AG08396 (cell line): ENCODE data around the gene ZNF202.
"Not testable (repeated sequence)": the region's sequence is repeated elsewhere in the genome, so short reads cannot be mapped to it uniquely, and the experiment has no call there.

Experiments
- DNase-seq: peaks from one replicate; pipeline ENCODE4 v3.0.0; 2012; ENCODE audit warnings: low spot score, mixed read lengths

The ZNF202 gene

GRCh38 chr11:123741159-123742030, at the start of gene ZNF202:
Gene ZNF202, minus strand, starts transcription at chr11:123741660. Its CDS starts 10,772 bp downstream, at chr11:123730888.
- DNase-seq: peak; percentile 94

DNA sequence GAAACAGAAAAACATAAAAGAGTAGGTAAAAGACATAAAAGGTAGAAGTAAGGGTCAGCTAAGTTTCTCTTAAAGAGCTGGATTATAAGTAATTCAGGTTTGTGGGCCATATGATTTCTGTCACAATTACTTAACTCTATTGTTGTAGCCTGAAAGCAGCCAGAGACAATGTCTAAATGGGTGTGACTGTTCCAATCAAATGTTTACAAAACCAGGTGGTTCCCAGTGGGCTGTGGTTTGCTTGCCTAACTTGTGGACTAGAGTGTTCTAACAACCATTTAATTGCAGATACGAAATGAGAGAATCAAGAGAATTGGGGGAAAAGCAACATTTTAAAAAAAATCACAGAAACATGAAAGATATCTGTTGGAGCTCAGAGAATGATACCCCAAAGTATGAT, 42.1 kb upstream of the ZNF202 start:
- DNase-seq: no peak

DNA sequence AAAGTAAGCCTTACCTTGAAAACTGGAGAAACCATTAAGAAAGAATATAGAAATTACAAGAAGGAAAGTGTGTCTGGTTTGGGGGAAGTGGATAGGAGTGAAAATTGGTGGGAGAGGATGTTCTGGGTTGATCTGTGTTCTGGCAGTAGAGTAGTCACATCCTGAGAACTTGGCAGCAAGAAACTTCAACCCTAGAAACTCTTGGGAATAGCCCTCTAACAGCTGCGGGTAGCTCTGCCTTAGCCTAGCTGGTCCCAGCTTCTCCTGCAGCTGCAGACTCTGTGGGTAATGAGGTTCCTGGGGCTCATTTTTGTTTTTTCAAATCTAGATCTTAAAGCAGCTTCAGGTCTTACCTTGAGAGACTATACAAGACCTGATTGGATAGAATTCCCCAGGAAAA, 37.1 kb upstream of the ZNF202 start:
- no peak for DNase-seq

DNA sequence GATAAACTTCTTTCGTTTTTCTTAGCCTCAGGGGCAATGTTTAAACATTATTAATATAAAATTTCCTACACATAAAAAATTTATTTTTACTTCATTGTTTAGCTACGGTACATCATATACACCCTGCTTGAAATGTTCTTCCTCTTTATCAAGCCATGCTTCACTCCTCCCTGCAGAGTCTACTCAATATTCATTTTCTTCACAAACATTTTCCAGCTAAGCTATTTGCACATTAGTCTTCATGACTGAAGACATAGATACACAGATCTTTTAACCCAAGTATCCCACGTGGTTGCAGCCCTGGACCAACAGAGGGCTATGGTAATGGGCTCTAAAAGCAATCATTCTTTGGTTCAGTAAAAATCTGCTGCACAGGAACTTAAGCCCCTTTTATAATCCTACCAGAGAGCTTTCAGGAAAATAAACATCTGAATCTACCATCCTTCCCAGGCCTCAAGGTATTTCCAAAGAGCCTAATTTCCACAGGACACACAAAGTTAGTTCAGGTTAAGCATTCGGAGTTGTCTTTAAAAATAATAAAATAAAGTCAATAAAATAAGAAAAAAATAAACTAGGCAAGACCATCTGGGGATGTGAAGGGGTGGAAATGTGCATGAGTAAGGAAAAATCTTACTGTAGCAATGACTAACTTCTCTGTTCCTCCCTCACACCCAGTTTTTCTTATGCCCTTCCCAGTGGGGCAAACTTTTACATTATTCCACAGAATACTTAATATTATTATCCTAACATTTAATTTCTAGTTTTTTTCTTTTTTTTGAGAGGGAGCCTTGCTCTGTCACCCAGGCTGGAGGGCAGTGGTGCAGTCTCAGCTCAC, 34.5 kb upstream of the ZNF202 start:
- DNase-seq: no peak

- DNase-seq: no peak
Measured at GRCh38 chr11:123775289-123775688, 33.8 kb upstream of the ZNF202 start.

- no peak for DNase-seq
Measured at GRCh38 chr11:123773959-123774358, 32.5 kb upstream of the ZNF202 start.

DNA sequence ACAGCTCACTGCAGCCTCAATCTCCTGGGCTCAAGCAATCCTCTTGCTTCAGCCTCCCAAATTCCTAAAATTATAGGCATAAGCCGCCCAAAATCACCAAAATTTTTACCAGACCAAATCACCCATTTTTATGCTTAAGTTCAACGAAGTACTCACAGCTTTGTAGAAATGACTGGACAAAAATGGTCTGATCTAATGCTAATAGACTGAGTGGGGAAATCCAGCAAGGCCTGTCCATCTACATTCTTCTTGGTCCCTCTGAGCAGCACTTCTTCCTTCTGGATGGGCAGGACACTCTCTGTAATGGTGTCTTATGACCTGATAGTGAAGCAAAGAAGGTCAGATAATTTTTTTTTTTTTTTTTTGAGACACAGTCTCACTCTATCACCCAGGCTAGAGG, 31.6 kb upstream of the ZNF202 start:
- DNase-seq: no peak

DNA sequence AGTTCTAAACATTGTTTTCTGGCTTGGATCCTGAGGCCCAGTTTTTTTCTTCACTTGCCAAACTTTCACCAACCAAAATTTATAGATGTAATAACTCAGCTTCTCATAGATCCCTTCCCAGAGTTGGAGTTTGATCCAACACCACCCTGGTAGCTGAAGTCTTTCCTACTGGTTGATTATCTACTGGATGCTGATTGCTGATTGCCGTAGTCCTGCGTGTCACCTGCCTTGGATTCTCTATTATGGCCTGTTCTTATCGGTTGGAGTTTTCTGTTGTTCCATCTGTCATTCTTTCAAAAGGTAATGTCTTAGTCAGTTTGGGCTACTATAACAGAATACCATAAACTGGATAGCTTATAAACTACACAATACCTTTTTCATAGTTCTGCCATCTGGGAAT, 30.2 kb upstream of the ZNF202 start:
- DNase-seq: no peak

DNA sequence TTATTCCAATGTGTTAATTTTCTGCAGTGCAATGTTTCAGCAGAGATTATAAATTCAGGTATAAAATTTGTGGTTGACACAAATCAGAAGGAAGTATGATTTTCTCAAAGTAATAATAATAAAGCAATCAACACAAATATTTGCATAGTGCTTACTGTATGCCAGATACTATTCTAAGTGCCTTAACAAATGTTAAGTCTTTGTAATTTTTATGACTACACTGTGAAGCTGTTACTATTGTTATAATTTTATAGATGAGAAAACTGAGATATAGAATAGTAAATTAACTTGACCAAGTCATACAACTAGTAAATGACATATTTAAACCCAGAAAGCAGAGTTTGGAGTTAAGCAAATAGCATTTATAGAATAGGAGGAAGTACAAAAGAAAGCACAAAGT, 29.3 kb upstream of the ZNF202 start:
- DNase-seq: no peak

DNA sequence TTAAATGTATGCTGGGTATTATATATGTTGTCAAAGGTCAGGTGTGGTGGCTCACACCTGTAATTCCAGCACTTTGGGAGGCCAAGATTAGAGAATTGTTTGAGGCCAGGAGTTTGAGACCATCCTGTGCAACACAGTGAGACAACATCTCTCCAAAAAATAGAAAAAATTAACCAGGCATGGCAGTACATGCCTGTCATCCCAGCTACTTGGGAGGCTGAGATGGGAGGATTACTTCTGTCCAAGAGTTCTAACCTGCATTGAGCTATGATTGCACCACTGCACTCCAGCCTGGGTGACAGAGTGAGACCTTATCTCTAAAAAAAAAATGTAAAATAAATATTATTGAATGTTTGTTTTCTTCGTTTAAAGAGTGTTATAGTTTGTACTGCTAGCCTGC, 24.1 kb upstream of the ZNF202 start:
- DNase-seq: no peak

- DNase-seq: no peak
Measured at GRCh38 chr11:123762422-123762821, 21.0 kb upstream of the ZNF202 start.

DNA sequence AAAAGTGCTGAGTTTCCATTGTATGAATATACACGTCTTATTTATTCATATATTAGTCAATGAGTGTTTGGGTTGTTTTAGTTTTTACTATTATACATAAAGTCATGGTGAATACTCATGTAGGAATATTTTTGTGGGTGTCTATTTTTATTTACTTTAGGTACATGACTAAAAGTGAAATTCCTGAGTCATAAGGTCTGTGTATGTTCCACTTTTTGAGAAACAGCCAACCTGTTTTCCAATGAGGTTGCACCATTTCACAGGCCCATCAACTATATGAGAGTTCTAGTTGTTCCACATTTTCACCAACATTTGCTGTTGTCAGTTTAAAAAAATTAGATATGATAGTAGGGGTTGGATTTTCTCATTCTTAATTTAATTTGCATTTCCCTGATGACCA, 19.4 kb upstream of the ZNF202 start:
- DNase-seq: no peak

DNA sequence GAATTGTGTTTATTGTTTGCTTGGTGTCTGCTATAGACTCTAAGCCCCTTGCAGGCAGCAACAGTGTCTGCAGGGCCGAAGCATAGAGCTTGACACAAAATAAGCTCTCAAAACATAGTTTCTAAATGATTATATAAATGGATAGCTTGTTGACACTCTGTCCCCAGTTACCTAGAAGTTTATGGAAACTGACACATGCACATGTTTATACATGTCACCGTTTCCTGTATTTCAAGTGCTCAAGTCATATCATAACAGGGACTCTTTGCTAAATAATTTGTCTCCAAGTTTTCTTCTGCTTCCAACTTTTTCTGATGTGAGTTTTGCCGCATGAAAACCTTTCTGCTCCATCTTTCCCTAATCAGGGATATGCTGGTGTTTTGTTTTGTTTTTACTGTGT, 16.5 kb upstream of the ZNF202 start:
- no peak for DNase-seq

DNA sequence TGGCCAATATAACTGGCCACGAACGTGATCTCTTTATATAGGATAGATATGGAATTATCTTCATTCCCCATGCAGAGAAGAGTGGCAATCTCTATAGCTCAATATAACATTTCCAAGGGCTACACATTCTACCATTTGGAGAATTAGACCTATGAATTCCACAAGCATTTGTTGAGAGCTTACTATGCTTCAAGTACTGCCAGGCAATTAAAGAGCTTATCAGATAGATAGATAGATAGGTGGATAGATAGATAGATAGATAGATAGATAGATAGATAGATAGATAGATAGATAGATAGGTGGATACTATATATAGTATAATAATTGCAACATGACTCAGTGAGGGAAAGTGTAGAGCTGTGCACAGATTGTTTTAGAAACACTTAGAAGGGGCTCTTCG, 14.4 kb upstream of the ZNF202 start:
- no peak for DNase-seq

GRCh38 chr11:123755344-123755743, 13.9 kb upstream of the ZNF202 start:
- DNase-seq: no peak

DNA sequence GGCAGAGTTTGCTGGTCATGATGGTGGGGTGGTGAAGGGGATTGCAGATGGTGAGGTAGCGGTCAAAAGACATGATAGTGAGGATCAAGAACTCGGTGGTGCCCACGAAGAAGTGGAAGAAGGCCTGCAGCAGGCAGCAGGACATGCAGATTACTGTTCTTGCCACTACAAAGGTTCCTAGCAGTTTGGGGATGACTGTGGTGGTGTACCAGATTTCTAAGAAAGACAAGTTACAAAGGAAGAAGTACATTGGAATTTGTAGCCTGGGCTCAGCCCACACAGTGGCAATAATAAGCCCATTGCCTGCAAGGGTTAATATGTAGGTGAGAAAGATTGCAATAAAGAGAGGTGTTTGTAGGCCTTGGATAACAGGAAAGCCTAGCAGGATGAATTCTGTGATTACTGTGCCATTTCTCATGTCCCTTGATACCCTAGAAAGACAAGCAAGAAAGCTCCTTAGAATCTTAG, 12.7 kb upstream of the ZNF202 start, which contains the start of gene OR6X1:
Gene OR6X1, minus strand, starts transcription at position 418 of the 468 bp plus-strand sequence. Its CDS starts 0 bp downstream, at position 418.
- no peak for DNase-seq

DNA sequence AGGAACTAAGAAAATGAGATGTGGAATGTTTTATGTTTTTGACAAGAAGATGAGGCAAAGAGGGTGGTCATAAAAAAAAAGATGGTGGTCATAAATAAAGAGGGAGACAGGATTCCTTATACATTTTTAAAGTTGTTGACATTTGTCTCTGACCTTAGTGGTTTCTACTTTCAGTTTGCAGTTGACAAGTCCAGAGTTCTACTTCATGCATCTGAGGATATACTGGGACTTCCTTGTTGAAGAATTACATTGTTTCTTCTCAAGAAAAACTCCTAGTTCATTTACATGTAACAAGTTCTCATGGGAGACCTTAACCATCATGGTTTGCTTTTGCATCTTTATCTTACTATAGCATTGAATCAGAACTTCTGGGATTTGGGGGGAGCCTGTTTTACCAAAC, 11.7 kb upstream of the ZNF202 start:
- DNase-seq: no peak

DNA sequence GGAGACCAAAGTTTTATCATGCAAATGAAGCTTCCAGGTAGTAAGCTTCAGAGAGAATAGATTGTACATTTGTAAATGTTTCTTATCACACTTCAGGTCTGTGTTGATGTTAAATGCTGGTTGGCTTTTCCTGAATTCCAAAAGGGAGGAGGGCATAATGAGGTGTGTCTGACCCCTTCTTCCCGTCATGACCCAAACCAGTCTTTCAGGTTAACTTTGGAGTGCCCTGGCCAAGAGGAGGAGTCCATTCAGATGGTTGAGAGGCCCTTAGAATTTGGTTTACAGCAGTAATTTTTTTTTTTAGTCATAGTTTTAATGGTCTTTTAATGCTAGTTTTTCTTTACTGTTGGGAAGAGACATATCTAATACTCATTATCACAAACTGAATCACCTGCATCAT, 10.3 kb upstream of the ZNF202 start:
- DNase-seq: no peak

DNA sequence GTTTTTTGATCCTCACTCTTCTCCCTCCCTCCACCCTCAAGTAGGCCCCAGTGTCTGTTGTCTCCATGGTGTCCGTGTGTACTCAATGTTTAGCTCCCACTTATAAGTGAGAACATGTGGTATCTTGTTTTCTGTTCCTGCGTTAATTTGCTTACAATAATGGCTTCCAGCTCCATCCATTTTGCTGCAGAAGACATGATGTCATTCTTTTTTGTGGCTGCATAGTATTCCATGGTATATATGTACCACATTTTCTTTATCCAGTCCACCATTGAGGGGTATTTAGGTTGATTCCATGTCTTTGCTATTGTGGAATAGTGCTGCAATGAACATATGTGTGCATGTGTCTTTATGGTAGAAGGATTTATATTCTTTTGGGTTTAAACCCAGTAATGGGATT, 6.9 kb upstream of the ZNF202 start:
- not testable (repeated sequence) for DNase-seq

- no peak for DNase-seq
Measured at GRCh38 chr11:123745764-123746451, 4.4 kb upstream of the ZNF202 start.

DNA sequence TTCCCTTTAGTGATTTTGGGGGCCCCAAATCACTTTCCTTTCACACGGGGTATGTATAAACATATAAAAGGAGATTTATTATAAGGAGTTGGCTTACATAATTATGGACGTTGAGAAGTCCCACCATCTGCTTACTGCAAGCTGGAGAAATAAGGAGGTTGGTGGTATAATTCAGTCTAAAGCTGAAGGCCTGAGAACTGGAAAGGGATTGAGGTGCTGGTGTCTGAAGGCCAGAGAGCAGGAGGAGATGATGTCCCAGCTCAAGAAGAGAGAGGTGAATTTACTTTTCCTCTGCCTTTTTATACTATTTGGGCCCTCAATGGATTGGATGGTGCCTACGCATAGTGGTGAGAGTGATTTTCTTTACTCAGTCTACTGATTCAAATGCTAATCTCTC, 1.3 kb upstream of the ZNF202 start:
- DNase-seq: no peak

GRCh38 chr11:123742031-123742723, 717 bp upstream of the ZNF202 start:
- peak; percentile 29 for DNase-seq
